A549 treated with dexamethasone at 1 μM for 4 hours (cell line): ENCODE measurements around the gene RAC3. TPM values are rescaled to one million over a fixed set of nuclear protein-coding genes. Genes with fewer than 3 reads are reported as not detected.

Experiments
- total RNA-seq: library from RNA; stranded (reverse); fragments of 200-300 nt; extraction: Qiagen RNA extraction; gene quantifications from 5 replicates; pipeline ENCODE4 v1.2.3, GENCODE V29; 2022

RAC3 gene
- total RNA-seq, result 26.3 to 41.3 TPM (median 39.9 TPM) in 5 replicates

GRCh38 chr17:82031303-82031884, at the start of gene RAC3:
Gene RAC3 (plus strand): TSS chr17:82031678. CDS start chr17:82031762, 84 bp downstream.

GRCh38 chr17:82022310-82022980, 9.0 kb upstream of the RAC3 start, which contains the start of gene CENPX:
Gene CENPX (minus strand): TSS chr17:82022878. CDS start chr17:82022861, 17 bp downstream.

GRCh38 chr17:82022981-82023446, 8.5 kb upstream of the RAC3 start, which contains the start of gene LRRC45:
Gene LRRC45 (plus strand): TSS chr17:82023305. CDS start chr17:82023644, 339 bp downstream.

GRCh38 chr17:82037092-82037888, 5.8 kb downstream of the RAC3 start, which contains the start of gene DCXR:
Gene DCXR (minus strand): TSS chr17:82037697. CDS start chr17:82037682, 15 bp downstream.

GRCh38 chr17:82051776-82052637, 20.5 kb downstream of the RAC3 start, which contains the start of the genes GPS1 and RFNG:
Gene GPS1 (plus strand): TSS chr17:82051898. CDS start chr17:82051932, 34 bp downstream.
Gene RFNG (minus strand): TSS chr17:82051811. CDS start chr17:82051766, 45 bp downstream.

GRCh38 chr17:82065638-82066303, 34.3 kb downstream of the RAC3 start, which contains the start of gene DUS1L:
Gene DUS1L (minus strand): TSS chr17:82065804. CDS start chr17:82065059, 745 bp downstream.

Other genes starting within 250 kb of the RAC3 start
- 0.08 to 0.56 TPM (median 0.33 TPM) in 5 replicates for gene GCGR, start 227.5 kb upstream of the RAC3 start, total RNA-seq
- gene MCRIP1, start 198.4 kb upstream of the RAC3 start, total RNA-seq, result 81.7 to 100 TPM (median 89.2 TPM) in 5 replicates
- 0.19 to 0.42 TPM (median 0.27 TPM) in 5 replicates for gene PPP1R27, start 196.6 kb upstream of the RAC3 start, total RNA-seq
- gene P4HB, start 171.1 kb upstream of the RAC3 start, total RNA-seq, result 735 to 768 TPM (median 746 TPM) in 5 replicates
- 587 to 631 TPM (median 602 TPM) in 5 replicates for gene ARHGDIA, start 160.3 kb upstream of the RAC3 start, total RNA-seq
- 182 to 229 TPM (median 212 TPM) in 5 replicates for gene ALYREF, start 140.1 kb upstream of the RAC3 start, total RNA-seq
- gene ANAPC11, start 140.0 kb upstream of the RAC3 start, total RNA-seq, result 198 to 216 TPM (median 207 TPM) in 5 replicates
- gene NPB, start 129.4 kb upstream of the RAC3 start, total RNA-seq, result 0.34 to 0.63 TPM (median 0.62 TPM) in 5 replicates
- gene PCYT2, start 120.3 kb upstream of the RAC3 start, total RNA-seq, result 13.7 to 17.4 TPM (median 16.1 TPM) in 5 replicates
- 27.2 to 42.5 TPM (median 37.4 TPM) in 5 replicates for gene SIRT7, start 113.5 kb upstream of the RAC3 start, total RNA-seq
- 19.5 to 29.0 TPM (median 25.9 TPM) in 5 replicates for gene MAFG, start 103.9 kb upstream of the RAC3 start, total RNA-seq
- gene PYCR1, start 94.4 kb upstream of the RAC3 start, total RNA-seq, result 59.9 to 84.2 TPM (median 83.7 TPM) in 5 replicates
- not detected in 5 replicates for gene MYADML2, start 84.4 kb upstream of the RAC3 start, total RNA-seq
- gene NOTUM, start 70.5 kb upstream of the RAC3 start, total RNA-seq, result 0.20 to 0.44 TPM (median 0.31 TPM) in 5 replicates
- gene ASPSCR1, start 54.0 kb upstream of the RAC3 start, total RNA-seq, result 17.1 to 25.9 TPM (median 24.4 TPM) in 5 replicates
- 145 to 169 TPM (median 152 TPM) in 5 replicates for gene CENPX, start 8.8 kb upstream of the RAC3 start, total RNA-seq
- 6.6 to 14.0 TPM (median 12.5 TPM) in 5 replicates for gene LRRC45, start 8.4 kb upstream of the RAC3 start, total RNA-seq
- 67.6 to 94.3 TPM (median 88.7 TPM) in 5 replicates for gene DCXR, start 6.0 kb downstream of the RAC3 start, total RNA-seq
- 16.9 to 23.8 TPM (median 22.2 TPM) in 5 replicates for gene RFNG, start 20.1 kb downstream of the RAC3 start, total RNA-seq
- gene GPS1, start 20.2 kb downstream of the RAC3 start, total RNA-seq, result 98.9 to 142 TPM (median 133 TPM) in 5 replicates
- 71.1 to 133 TPM (median 117 TPM) in 5 replicates for gene DUS1L, start 34.1 kb downstream of the RAC3 start, total RNA-seq
- 86.5 to 156 TPM (median 150 TPM) in 5 replicates for gene FASN, start 66.6 kb downstream of the RAC3 start, total RNA-seq
- 16.5 to 28.0 TPM (median 23.8 TPM) in 5 replicates for gene CCDC57, start 181.2 kb downstream of the RAC3 start, total RNA-seq
- 122 to 172 TPM (median 152 TPM) in 5 replicates for gene SLC16A3, start 197.4 kb downstream of the RAC3 start, total RNA-seq
- gene CSNK1D, start 242.0 kb downstream of the RAC3 start, total RNA-seq, result 191 to 263 TPM (median 245 TPM) in 5 replicates